ENCODE measurements around the gene TBC1D19. TPM values are rescaled to one million over a fixed set of nuclear protein-coding genes. Genes with fewer than 3 reads are reported as not detected.

TBC1D19 gene
- total and polyA plus RNA-seq, 4 donors, result 1.2 to 5.8 (median 2.2) TPM

DNA sequence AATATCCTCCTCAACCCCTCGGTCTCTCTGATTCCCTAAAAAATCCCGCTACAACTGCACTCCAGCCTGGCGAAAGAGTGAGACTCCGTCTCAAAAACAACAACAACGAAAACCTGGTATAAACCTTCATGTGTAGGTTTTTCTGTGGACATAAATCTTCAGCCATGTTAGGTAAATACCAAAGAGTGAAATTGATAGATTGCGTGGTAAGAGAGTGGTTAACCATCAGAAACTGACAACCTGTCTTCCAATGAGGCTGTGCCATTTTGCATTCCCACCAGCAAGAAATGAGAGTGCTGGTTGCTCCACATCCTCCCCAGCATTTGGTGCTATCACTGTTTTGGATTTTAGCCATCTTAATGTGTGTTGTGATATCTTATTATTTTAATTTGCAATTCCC, 10.9 kb downstream of the TBC1D19 start:
- Histone ChIP-seq H3K36me3 (ENCODE audit: control insufficient read depth in 4 of 4, insufficient read depth in 3 of 4, low read depth in 1 of 4, low read length in 3 of 4) (no peaks in the 10 kb centered on the region), H3K27me3 (ENCODE audit: control insufficient read depth in 4 of 4, insufficient read depth in 4 of 4, low read length in 3 of 4) (no peaks in the 10 kb centered on the region), H3K4me3 (ENCODE audit: low read depth in 1 of 3, low read length in 3 of 3) (no peak overlapping the region), H3K9ac (ENCODE audit: low read depth in 1 of 2, low read length in 2 of 2) (no peak overlapping the region), H3K27ac (ENCODE audit: low read depth in 1 of 2, low read length in 2 of 2) (no peak overlapping the region), H3K4me1 (ENCODE audit: control insufficient read depth in 4 of 4, insufficient read depth in 4 of 4, low read length in 3 of 4) (no peaks in the 10 kb centered on the region), H3K9me3 (ENCODE audit: control insufficient read depth in 4 of 4, low read length in 3 of 4) (no peaks in the 10 kb centered on the region)
- no peak for DNase-seq (ENCODE audit: low spot score)
- no peak for TF ChIP-seq NR2F2 (IDR thresholded peaks at IDR 0.05)
- no peak for TF ChIP-seq SP1 (IDR thresholded peaks at IDR 0.05)
- TF ChIP-seq, protein P1, sequence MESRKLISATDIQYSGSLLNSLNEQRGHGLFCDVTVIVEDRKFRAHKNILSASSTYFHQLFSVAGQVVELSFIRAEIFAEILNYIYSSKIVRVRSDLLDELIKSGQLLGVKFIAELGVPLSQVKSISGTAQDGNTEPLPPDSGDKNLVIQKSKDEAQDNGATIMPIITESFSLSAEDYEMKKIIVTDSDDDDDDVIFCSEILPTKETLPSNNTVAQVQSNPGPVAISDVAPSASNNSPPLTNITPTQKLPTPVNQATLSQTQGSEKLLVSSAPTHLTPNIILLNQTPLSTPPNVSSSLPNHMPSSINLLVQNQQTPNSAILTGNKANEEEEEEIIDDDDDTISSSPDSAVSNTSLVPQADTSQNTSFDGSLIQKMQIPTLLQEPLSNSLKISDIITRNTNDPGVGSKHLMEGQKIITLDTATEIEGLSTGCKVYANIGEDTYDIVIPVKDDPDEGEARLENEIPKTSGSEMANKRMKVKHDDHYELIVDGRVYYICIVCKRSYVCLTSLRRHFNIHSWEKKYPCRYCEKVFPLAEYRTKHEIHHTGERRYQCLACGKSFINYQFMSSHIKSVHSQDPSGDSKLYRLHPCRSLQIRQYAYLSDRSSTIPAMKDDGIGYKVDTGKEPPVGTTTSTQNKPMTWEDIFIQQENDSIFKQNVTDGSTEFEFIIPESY (IDR thresholded peaks at IDR 0.05), result no peak
- TF ChIP-seq HNF4A (conservative IDR thresholded peaks at IDR 0.05), result no peak
- TF ChIP-seq, protein P2, sequence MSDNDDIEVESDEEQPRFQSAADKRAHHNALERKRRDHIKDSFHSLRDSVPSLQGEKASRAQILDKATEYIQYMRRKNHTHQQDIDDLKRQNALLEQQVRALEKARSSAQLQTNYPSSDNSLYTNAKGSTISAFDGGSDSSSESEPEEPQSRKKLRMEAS (IDR thresholded peaks at IDR 0.05), result no peak
- no peak for TF ChIP-seq YY1 (IDR thresholded peaks at IDR 0.05)
- no peak for TF ChIP-seq HNF4G (IDR thresholded peaks at IDR 0.05)
- no peak for TF ChIP-seq FOXA1 (IDR thresholded peaks at IDR 0.05)
- TF ChIP-seq FOXA2 (IDR thresholded peaks at IDR 0.05), result no peak
- TF ChIP-seq GABPA (IDR thresholded peaks at IDR 0.05 in 1 of 2, conservative IDR thresholded peaks at IDR 0.05 in 1 of 2), result no peak
- TF ChIP-seq, protein P3, sequence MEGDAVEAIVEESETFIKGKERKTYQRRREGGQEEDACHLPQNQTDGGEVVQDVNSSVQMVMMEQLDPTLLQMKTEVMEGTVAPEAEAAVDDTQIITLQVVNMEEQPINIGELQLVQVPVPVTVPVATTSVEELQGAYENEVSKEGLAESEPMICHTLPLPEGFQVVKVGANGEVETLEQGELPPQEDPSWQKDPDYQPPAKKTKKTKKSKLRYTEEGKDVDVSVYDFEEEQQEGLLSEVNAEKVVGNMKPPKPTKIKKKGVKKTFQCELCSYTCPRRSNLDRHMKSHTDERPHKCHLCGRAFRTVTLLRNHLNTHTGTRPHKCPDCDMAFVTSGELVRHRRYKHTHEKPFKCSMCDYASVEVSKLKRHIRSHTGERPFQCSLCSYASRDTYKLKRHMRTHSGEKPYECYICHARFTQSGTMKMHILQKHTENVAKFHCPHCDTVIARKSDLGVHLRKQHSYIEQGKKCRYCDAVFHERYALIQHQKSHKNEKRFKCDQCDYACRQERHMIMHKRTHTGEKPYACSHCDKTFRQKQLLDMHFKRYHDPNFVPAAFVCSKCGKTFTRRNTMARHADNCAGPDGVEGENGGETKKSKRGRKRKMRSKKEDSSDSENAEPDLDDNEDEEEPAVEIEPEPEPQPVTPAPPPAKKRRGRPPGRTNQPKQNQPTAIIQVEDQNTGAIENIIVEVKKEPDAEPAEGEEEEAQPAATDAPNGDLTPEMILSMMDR (IDR thresholded peaks at IDR 0.05; ENCODE audit: low read depth, low read length, missing input control), result no peak
- TF ChIP-seq RAD21 (IDR thresholded peaks at IDR 0.05), result no peak
- TF ChIP-seq, protein P4, sequence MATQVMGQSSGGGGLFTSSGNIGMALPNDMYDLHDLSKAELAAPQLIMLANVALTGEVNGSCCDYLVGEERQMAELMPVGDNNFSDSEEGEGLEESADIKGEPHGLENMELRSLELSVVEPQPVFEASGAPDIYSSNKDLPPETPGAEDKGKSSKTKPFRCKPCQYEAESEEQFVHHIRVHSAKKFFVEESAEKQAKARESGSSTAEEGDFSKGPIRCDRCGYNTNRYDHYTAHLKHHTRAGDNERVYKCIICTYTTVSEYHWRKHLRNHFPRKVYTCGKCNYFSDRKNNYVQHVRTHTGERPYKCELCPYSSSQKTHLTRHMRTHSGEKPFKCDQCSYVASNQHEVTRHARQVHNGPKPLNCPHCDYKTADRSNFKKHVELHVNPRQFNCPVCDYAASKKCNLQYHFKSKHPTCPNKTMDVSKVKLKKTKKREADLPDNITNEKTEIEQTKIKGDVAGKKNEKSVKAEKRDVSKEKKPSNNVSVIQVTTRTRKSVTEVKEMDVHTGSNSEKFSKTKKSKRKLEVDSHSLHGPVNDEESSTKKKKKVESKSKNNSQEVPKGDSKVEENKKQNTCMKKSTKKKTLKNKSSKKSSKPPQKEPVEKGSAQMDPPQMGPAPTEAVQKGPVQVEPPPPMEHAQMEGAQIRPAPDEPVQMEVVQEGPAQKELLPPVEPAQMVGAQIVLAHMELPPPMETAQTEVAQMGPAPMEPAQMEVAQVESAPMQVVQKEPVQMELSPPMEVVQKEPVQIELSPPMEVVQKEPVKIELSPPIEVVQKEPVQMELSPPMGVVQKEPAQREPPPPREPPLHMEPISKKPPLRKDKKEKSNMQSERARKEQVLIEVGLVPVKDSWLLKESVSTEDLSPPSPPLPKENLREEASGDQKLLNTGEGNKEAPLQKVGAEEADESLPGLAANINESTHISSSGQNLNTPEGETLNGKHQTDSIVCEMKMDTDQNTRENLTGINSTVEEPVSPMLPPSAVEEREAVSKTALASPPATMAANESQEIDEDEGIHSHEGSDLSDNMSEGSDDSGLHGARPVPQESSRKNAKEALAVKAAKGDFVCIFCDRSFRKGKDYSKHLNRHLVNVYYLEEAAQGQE (IDR thresholded peaks at IDR 0.05), result no peak
- TF ChIP-seq EGR1 (IDR thresholded peaks at IDR 0.05; ENCODE audit: low read depth in 2 of 2), result no peak
- no peak for TF ChIP-seq JUND (IDR thresholded peaks at IDR 0.05)
- TF ChIP-seq RXRA (IDR thresholded peaks at IDR 0.05), result no peak
- TF ChIP-seq, protein P5, sequence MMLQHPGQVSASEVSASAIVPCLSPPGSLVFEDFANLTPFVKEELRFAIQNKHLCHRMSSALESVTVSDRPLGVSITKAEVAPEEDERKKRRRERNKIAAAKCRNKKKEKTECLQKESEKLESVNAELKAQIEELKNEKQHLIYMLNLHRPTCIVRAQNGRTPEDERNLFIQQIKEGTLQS (IDR thresholded peaks at IDR 0.05), result no peak
- WGBS, result 96% methylated on average over 6 of the region's 6 CpGs

DNA sequence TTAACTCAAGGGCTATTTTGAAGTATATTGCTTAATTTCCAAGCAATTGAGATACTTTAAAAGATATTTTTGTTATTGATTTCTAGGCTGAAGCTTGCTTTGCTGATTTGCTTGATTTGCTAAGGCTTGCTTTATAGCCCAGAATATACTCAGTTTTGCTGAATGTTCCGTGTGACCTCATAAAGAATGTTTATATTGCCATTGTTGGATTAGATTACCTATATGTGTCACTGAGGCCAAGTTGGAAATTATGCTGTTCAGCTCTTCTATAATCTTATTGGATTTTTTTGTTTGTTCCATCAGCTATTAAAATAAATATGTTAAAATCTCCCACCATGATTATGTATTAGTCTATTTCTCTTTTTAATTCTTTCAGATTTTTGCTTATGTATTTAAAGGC, 13.0 kb downstream of the TBC1D19 start:
- Histone ChIP-seq H3K9me3 (ENCODE audit: control insufficient read depth in 4 of 4, low read length in 3 of 4) (no peaks in the 10 kb centered on the region), H3K27ac (ENCODE audit: low read depth in 1 of 2, low read length in 2 of 2) (no peak overlapping the region), H3K4me3 (ENCODE audit: low read depth in 1 of 3, low read length in 3 of 3) (no peak overlapping the region), H3K27me3 (ENCODE audit: control insufficient read depth in 4 of 4, insufficient read depth in 4 of 4, low read length in 3 of 4) (no peaks in the 10 kb centered on the region), H3K4me1 (ENCODE audit: control insufficient read depth in 4 of 4, insufficient read depth in 4 of 4, low read length in 3 of 4) (no peaks in the 10 kb centered on the region), H3K36me3 (ENCODE audit: control insufficient read depth in 4 of 4, insufficient read depth in 3 of 4, low read depth in 1 of 4, low read length in 3 of 4) (no peaks in the 10 kb centered on the region), H3K9ac (ENCODE audit: low read depth in 1 of 2, low read length in 2 of 2) (no peak overlapping the region)
- no peak for DNase-seq (ENCODE audit: low spot score)
- TF ChIP-seq NR2F2 (IDR thresholded peaks at IDR 0.05) (no peak), FOXA1 (IDR thresholded peaks at IDR 0.05) (no peak), GABPA (IDR thresholded peaks at IDR 0.05 in 1 of 2, conservative IDR thresholded peaks at IDR 0.05 in 1 of 2) (no peak), JUND (IDR thresholded peaks at IDR 0.05) (no peak), TAF1 (conservative IDR thresholded peaks at IDR 0.05) (no peak), HNF4G (IDR thresholded peaks at IDR 0.05) (no peak), FOXA2 (IDR thresholded peaks at IDR 0.05) (no peak), SP1 (IDR thresholded peaks at IDR 0.05) (no peak), EGR1 (IDR thresholded peaks at IDR 0.05; ENCODE audit: low read depth in 2 of 2) (no peak)
- TF ChIP-seq, protein P3 (IDR thresholded peaks at IDR 0.05; ENCODE audit: low read depth, low read length, missing input control), result no peak
- TF ChIP-seq, protein P5 (IDR thresholded peaks at IDR 0.05), result no peak
- TF ChIP-seq, protein P1 (IDR thresholded peaks at IDR 0.05), result no peak
- 89% methylated on average over 1 of the region's 1 CpG for WGBS

All from liver (tissue), 9 donors.